ENCODE results near the gene METRN. TPM values are rescaled to one million over a fixed set of nuclear protein-coding genes. Genes with fewer than 3 reads are reported as not detected.

The METRN gene
- polyA plus RNA-seq, 1 donor (not counting 4 experiments of a cell fraction or from before 2014, with no cell fraction given), result 42.1 TPM

GRCh38 chr16:766820-767640 lies 52.1 kb downstream of the METRN start:
- no peak for DNase-seq (ENCODE audit: low read depth, low spot score)
- H3K9me3 ChIP-seq (ENCODE audit: control insufficient read depth, low read depth, low read length), result no peaks in the 10 kb centered on the region
- no peak for FAIRE-seq
- H3K9ac ChIP-seq (ENCODE audit: control insufficient read depth, extremely low read depth, insufficient read depth, low read length), result no peak overlapping the region
- TF ChIP-seq EZH2 (IDR thresholded peaks at IDR 0.05; ENCODE audit: low read length) (no peak), CTCF (optimal IDR thresholded peaks at IDR 0.05 in 1 of 3, IDR thresholded peaks at IDR 0.05 in 1 of 3, conservative IDR thresholded peaks at IDR 0.05 in 1 of 3; ENCODE audit: extremely low read depth in 1 of 3, insufficient read depth in 2 of 3, low read length in 3 of 3) (no peak)
- H2AFZ ChIP-seq (ENCODE audit: control insufficient read depth, low read length), result no peak overlapping the region
- H3K9me1 ChIP-seq (ENCODE audit: control insufficient read depth, extremely low read depth, insufficient read depth, low read length), result no peaks in the 10 kb centered on the region
- no peaks in the 10 kb centered on the region for H4K20me1 ChIP-seq (ENCODE audit: control insufficient read depth, extremely low read depth, insufficient read depth, low read length)
- peaks cover 3% of the 10 kb centered on the region for H3K27me3 ChIP-seq (ENCODE audit: control insufficient read depth, extremely low read depth, insufficient read depth, low read length)
- H3K4me2 ChIP-seq (ENCODE audit: control insufficient read depth, extremely low read depth, insufficient read depth, low read depth, low read length), result no peak overlapping the region
- H3K36me3 ChIP-seq (ENCODE audit: control insufficient read depth in 2 of 2, extremely low read depth in 1 of 2, insufficient read depth in 2 of 2, low read length in 2 of 2), result no peaks in the 10 kb centered on the region
- dilution Hi-C loops (cut with MboI; ENCODE audit: extremely low pct_ligation_motif_present, low sequenced_read_pairs), result no loop called here
- no peaks in the 10 kb centered on the region for H3K79me2 ChIP-seq (ENCODE audit: control insufficient read depth, insufficient read depth, low read length)
- no peak overlapping the region for H3K27ac ChIP-seq (ENCODE audit: control insufficient read depth, insufficient read depth, low read length)
- no peak overlapping the region for H3K4me3 ChIP-seq (ENCODE audit: control insufficient read depth in 2 of 3, extremely low read depth in 1 of 3, insufficient read depth in 2 of 3, low read depth in 1 of 3, low read length in 3 of 3)
- peaks cover under 1% of the 10 kb centered on the region for H3K4me1 ChIP-seq (ENCODE audit: control insufficient read depth, extremely low read depth, insufficient read depth, low read length)

- no peaks in the 10 kb centered on the region for H3K79me2 ChIP-seq (ENCODE audit: control insufficient read depth, insufficient read depth, low read length)
- no peak overlapping the region for H3K4me2 ChIP-seq (ENCODE audit: control insufficient read depth, extremely low read depth, insufficient read depth, low read depth, low read length)
- H3K4me3 ChIP-seq (ENCODE audit: control insufficient read depth in 2 of 3, extremely low read depth in 1 of 3, insufficient read depth in 2 of 3, low read depth in 1 of 3, low read length in 3 of 3), result no peak overlapping the region
- dilution Hi-C loops (cut with MboI; ENCODE audit: extremely low pct_ligation_motif_present, low sequenced_read_pairs), result no loop called here
- H3K4me1 ChIP-seq (ENCODE audit: control insufficient read depth, extremely low read depth, insufficient read depth, low read length), result no peaks in the 10 kb centered on the region
- H3K27me3 ChIP-seq (ENCODE audit: control insufficient read depth, extremely low read depth, insufficient read depth, low read length), result peaks cover 3% of the 10 kb centered on the region
- no peak overlapping the region for H3K9ac ChIP-seq (ENCODE audit: control insufficient read depth, extremely low read depth, insufficient read depth, low read length)
- TF ChIP-seq CTCF (optimal IDR thresholded peaks at IDR 0.05 in 1 of 3, IDR thresholded peaks at IDR 0.05 in 1 of 3, conservative IDR thresholded peaks at IDR 0.05 in 1 of 3; ENCODE audit: extremely low read depth in 1 of 3, insufficient read depth in 2 of 3, low read length in 3 of 3) (no peak), EZH2 (IDR thresholded peaks at IDR 0.05; ENCODE audit: low read length) (no peak)
- no peaks in the 10 kb centered on the region for H3K36me3 ChIP-seq (ENCODE audit: control insufficient read depth in 2 of 2, extremely low read depth in 1 of 2, insufficient read depth in 2 of 2, low read length in 2 of 2)
- H2AFZ ChIP-seq (ENCODE audit: control insufficient read depth, low read length), result no peak overlapping the region
- DNase-seq (ENCODE audit: low read depth, low spot score) (no peak), FAIRE-seq (no peak)
- H3K9me3 ChIP-seq (ENCODE audit: control insufficient read depth, low read depth, low read length), result no peaks in the 10 kb centered on the region
- no peak overlapping the region for H3K27ac ChIP-seq (ENCODE audit: control insufficient read depth, insufficient read depth, low read length)
- no peaks in the 10 kb centered on the region for H4K20me1 ChIP-seq (ENCODE audit: control insufficient read depth, extremely low read depth, insufficient read depth, low read length)
- no peaks in the 10 kb centered on the region for H3K9me1 ChIP-seq (ENCODE audit: control insufficient read depth, extremely low read depth, insufficient read depth, low read length)
These were observed 52.9 kb downstream of the METRN start for GRCh38 chr16:767743-768235.
